Measurements from ENCODE around the gene CCDC24. TPM values are rescaled to one million over a fixed set of nuclear protein-coding genes. Genes with fewer than 3 reads are reported as not detected.

CCDC24 gene
- polyA plus RNA-seq, 3 donors, result 1.1 to 3.0 (median 1.9) TPM

GRCh38 chr1:44021156-44021555, 29.8 kb downstream of the CCDC24 start:
- H3K27me3 Mint-ChIP-seq (ENCODE audit: low read depth in 3 of 3), result peaks cover 0 to 7% (median 2%) of the 10 kb centered on the region in 3 donors
- no peak for TF ChIP-seq CTCF (IDR thresholded peaks at IDR 0.05)
- H3K4me1 Mint-ChIP-seq, result no peaks in the 10 kb centered on the region
- Histone ChIP-seq H3K36me3 (replicated peaks in 1 of 2; ENCODE audit: control insufficient read depth in 1 of 2, insufficient read depth in 2 of 2, low read length in 2 of 2) (no peaks in the 10 kb centered on the region), H2AFZ (ENCODE audit: insufficient read depth, low read depth, low read length, poor library complexity, severe bottlenecking) (no peak overlapping the region), H3K27me3 (ENCODE audit: control insufficient read depth in 2 of 2, insufficient read depth in 2 of 2, low read length in 2 of 2) (no peaks in the 10 kb centered on the region), H3K4me2 (replicated peaks; ENCODE audit: extremely low read depth, low read length, poor library complexity, severe bottlenecking) (no peak overlapping the region), H3K4me1 (ENCODE audit: control insufficient read depth in 1 of 2, insufficient read depth in 2 of 2, low read length in 2 of 2) (no peaks in the 10 kb centered on the region), H3K4me3 (replicated peaks in 1 of 3; ENCODE audit: low read depth in 2 of 3, low read length in 3 of 3) (no peak overlapping the region), H3K9ac (ENCODE audit: insufficient read depth, low read length, poor library complexity, severe bottlenecking) (no peak overlapping the region), H3K27ac (ENCODE audit: low read depth in 1 of 2, low read length in 2 of 2) (no peak overlapping the region), H4K20me1 (ENCODE audit: insufficient read depth, low read length) (no peaks in the 10 kb centered on the region), H3K9me3 (replicated peaks in 1 of 2; ENCODE audit: control insufficient read depth in 1 of 2, insufficient read depth in 1 of 2, low read length in 2 of 2) (no peaks in the 10 kb centered on the region), H3K79me2 (ENCODE audit: insufficient read depth, low read length) (no peaks in the 10 kb centered on the region)
- no peak for DNase-seq
- 93% methylated on average over 7 of the region's 8 CpGs for WGBS (ENCODE audit: insufficient coverage)
- no peaks in the 10 kb centered on the region for H3K36me3 Mint-ChIP-seq
- H3K27ac Mint-ChIP-seq, result no peak overlapping the region
- intact Hi-C loops (cut with micrococcal nuclease), result no loop called here
- H3K9me3 Mint-ChIP-seq, result no peaks in the 10 kb centered on the region
- H3K4me3 Mint-ChIP-seq, result no peak overlapping the region

GRCh38 chr1:44021581-44022321, 30.4 kb downstream of the CCDC24 start:
- no peaks in the 10 kb centered on the region for H3K27me3 ChIP-seq (ENCODE audit: control insufficient read depth in 2 of 2, insufficient read depth in 2 of 2, low read length in 2 of 2)
- intact Hi-C loops (cut with micrococcal nuclease), result no loop called here
- H3K4me2 ChIP-seq (replicated peaks; ENCODE audit: extremely low read depth, low read length, poor library complexity, severe bottlenecking), result no peak overlapping the region
- H3K27me3 Mint-ChIP-seq (ENCODE audit: low read depth in 3 of 3), result peaks cover 0 to 7% (median 2%) of the 10 kb centered on the region in 3 donors
- no peak overlapping the region for H3K27ac ChIP-seq (ENCODE audit: low read depth in 1 of 2, low read length in 2 of 2)
- H3K9me3 Mint-ChIP-seq, result no peaks in the 10 kb centered on the region
- H3K4me3 Mint-ChIP-seq, result no peak overlapping the region
- no peaks in the 10 kb centered on the region for H3K36me3 ChIP-seq (replicated peaks in 1 of 2; ENCODE audit: control insufficient read depth in 1 of 2, insufficient read depth in 2 of 2, low read length in 2 of 2)
- no peaks in the 10 kb centered on the region for H3K9me3 ChIP-seq (replicated peaks in 1 of 2; ENCODE audit: control insufficient read depth in 1 of 2, insufficient read depth in 1 of 2, low read length in 2 of 2)
- H2AFZ ChIP-seq (ENCODE audit: insufficient read depth, low read depth, low read length, poor library complexity, severe bottlenecking), result no peak overlapping the region
- no peak overlapping the region for H3K9ac ChIP-seq (ENCODE audit: insufficient read depth, low read length, poor library complexity, severe bottlenecking)
- no peaks in the 10 kb centered on the region for H3K4me1 Mint-ChIP-seq
- no peak for DNase-seq
- TF ChIP-seq CTCF (IDR thresholded peaks at IDR 0.05), result no peak
- no peaks in the 10 kb centered on the region for H3K36me3 Mint-ChIP-seq
- H4K20me1 ChIP-seq (ENCODE audit: insufficient read depth, low read length), result no peaks in the 10 kb centered on the region
- no peak overlapping the region for H3K4me3 ChIP-seq (replicated peaks in 1 of 3; ENCODE audit: low read depth in 2 of 3, low read length in 3 of 3)
- 88% methylated on average over 10 of the region's 10 CpGs for WGBS (ENCODE audit: insufficient coverage)
- H3K79me2 ChIP-seq (ENCODE audit: insufficient read depth, low read length), result no peaks in the 10 kb centered on the region
- no peak overlapping the region for H3K27ac Mint-ChIP-seq
- H3K4me1 ChIP-seq (ENCODE audit: control insufficient read depth in 1 of 2, insufficient read depth in 2 of 2, low read length in 2 of 2), result no peaks in the 10 kb centered on the region

Data from CD14-positive monocyte (primary cell).